ENCODE data around the gene ABCB11. TPM values are rescaled to one million over a fixed set of nuclear protein-coding genes. Genes with fewer than 3 reads are reported as not detected.

ABCB11 gene
- total and polyA plus RNA-seq, 2 of the 4 experiments (the other 2 are of a cell fraction) = not detected

DNA sequence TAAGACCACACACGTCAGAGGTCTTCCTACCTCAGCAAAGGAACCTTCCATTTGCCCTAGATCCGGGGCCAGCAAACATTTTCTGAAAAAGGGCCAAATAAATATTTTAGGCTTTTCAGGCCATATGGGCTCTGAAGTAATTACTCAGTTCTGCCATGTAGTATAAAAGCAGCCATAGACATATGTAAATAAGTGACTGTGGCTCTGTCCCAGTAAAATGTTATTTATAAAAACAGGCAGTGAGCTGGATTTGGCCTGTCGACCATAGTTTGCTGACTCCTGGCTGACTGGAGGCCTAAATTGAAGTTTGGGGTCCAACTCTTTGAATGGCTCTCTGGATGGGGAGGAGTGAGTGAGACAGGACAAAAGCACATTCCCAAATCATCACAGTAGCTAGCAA, 49.5 kb downstream of the ABCB11 start:
- intact Hi-C loops (cut with micrococcal nuclease) (no loop called here), dilution Hi-C loops (cut with HindIII; ENCODE audit: low sequenced_read_pairs, unreplicated experiment) (no loop called here), in situ Hi-C loops (cut with MboI; ENCODE audit: low sequenced_read_pairs) (no loop called here)
- no peak overlapping the region for H4K8ac ChIP-seq (ENCODE audit: low read depth in 2 of 2, low read length in 2 of 2)
- no peak overlapping the region for H3K4ac ChIP-seq (ENCODE audit: low read depth, low read length)
- TF ChIP-seq CEBPB (IDR thresholded peaks at IDR 0.05; ENCODE audit: low read depth, low read length) = no peak
- TF ChIP-seq MAZ (IDR thresholded peaks at IDR 0.05; ENCODE audit: borderline replicate concordance, low read depth, low read length) = no peak
- TF ChIP-seq, protein P1, sequence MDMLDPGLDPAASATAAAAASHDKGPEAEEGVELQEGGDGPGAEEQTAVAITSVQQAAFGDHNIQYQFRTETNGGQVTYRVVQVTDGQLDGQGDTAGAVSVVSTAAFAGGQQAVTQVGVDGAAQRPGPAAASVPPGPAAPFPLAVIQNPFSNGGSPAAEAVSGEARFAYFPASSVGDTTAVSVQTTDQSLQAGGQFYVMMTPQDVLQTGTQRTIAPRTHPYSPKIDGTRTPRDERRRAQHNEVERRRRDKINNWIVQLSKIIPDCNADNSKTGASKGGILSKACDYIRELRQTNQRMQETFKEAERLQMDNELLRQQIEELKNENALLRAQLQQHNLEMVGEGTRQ (IDR thresholded peaks at IDR 0.05; ENCODE audit: low read depth, low read length) = no peak
- TF ChIP-seq, protein P2, sequence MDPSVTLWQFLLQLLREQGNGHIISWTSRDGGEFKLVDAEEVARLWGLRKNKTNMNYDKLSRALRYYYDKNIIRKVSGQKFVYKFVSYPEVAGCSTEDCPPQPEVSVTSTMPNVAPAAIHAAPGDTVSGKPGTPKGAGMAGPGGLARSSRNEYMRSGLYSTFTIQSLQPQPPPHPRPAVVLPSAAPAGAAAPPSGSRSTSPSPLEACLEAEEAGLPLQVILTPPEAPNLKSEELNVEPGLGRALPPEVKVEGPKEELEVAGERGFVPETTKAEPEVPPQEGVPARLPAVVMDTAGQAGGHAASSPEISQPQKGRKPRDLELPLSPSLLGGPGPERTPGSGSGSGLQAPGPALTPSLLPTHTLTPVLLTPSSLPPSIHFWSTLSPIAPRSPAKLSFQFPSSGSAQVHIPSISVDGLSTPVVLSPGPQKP (IDR thresholded peaks at IDR 0.05; ENCODE audit: borderline replicate concordance, low read depth, low read length) = no peak
- TF ChIP-seq RFX5 (IDR thresholded peaks at IDR 0.05; ENCODE audit: low read depth, low read length) = no peak
- TF ChIP-seq SMC3 (IDR thresholded peaks at IDR 0.05; ENCODE audit: low read depth, low read length) = no peak
- TF ChIP-seq POLR2A (IDR thresholded peaks at IDR 0.05; ENCODE audit: low read depth, low read length) = no peak
- TF ChIP-seq FOS (IDR thresholded peaks at IDR 0.05; ENCODE audit: low read depth, low read length) = no peak
- TF ChIP-seq, protein P3, sequence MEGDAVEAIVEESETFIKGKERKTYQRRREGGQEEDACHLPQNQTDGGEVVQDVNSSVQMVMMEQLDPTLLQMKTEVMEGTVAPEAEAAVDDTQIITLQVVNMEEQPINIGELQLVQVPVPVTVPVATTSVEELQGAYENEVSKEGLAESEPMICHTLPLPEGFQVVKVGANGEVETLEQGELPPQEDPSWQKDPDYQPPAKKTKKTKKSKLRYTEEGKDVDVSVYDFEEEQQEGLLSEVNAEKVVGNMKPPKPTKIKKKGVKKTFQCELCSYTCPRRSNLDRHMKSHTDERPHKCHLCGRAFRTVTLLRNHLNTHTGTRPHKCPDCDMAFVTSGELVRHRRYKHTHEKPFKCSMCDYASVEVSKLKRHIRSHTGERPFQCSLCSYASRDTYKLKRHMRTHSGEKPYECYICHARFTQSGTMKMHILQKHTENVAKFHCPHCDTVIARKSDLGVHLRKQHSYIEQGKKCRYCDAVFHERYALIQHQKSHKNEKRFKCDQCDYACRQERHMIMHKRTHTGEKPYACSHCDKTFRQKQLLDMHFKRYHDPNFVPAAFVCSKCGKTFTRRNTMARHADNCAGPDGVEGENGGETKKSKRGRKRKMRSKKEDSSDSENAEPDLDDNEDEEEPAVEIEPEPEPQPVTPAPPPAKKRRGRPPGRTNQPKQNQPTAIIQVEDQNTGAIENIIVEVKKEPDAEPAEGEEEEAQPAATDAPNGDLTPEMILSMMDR (conservative IDR thresholded peaks at IDR 0.05; ENCODE audit: low read depth, low read length) = no peak
- TF ChIP-seq CHD1 (IDR thresholded peaks at IDR 0.05; ENCODE audit: low read depth, low read length) = no peak
- no peak for TF ChIP-seq BHLHE40 (IDR thresholded peaks at IDR 0.05; ENCODE audit: low read depth, low read length)
- no peak for TF ChIP-seq MXI1 (IDR thresholded peaks at IDR 0.05; ENCODE audit: borderline replicate concordance, low read depth, low read length)
- no peak for TF ChIP-seq RCOR1 (IDR thresholded peaks at IDR 0.05; ENCODE audit: insufficient replicate concordance, low read length)
- TF ChIP-seq MAFK (IDR thresholded peaks at IDR 0.05; ENCODE audit: low read depth, low read length) = no peak
- TF ChIP-seq RAD21 (IDR thresholded peaks at IDR 0.05; ENCODE audit: low read length) = no peak
- H2AK5ac ChIP-seq (ENCODE audit: low read depth, low read length) = no peak overlapping the region
- H2BK15ac ChIP-seq (ENCODE audit: low read depth, low read length) = no peak overlapping the region
- DNase-seq (no peak), ATAC-seq (ENCODE audit: low read depth) (no peak)
- no peak overlapping the region for H3K9ac ChIP-seq (ENCODE audit: low read depth, low read length)
- ChIA-PET CTCF (no interaction called here), POLR2A (ENCODE audit: unreplicated experiment) (no interaction called here)
- no peak overlapping the region for H3K27ac ChIP-seq (ENCODE audit: insufficient read depth, low read length)
- H2BK120ac ChIP-seq (ENCODE audit: low read depth, low read length) = no peak overlapping the region
- H3K36me3 ChIP-seq (ENCODE audit: control insufficient read depth, insufficient read depth, low read length) = no peaks in the 10 kb centered on the region
- H3K14ac ChIP-seq (replicated peaks; ENCODE audit: low read depth, low read length) = no peak overlapping the region
- no peak overlapping the region for H3K23ac ChIP-seq (ENCODE audit: low read depth, low read length)
- no peaks in the 10 kb centered on the region for H3K9me1 ChIP-seq (ENCODE audit: insufficient read depth, low read length)
- no CpG with 5 or more reads among the region's 3 CpGs for WGBS, 2 experiments (ENCODE audit: extremely low coverage in 2 of 2, insufficient read length in 1 of 2)
- no peak overlapping the region for H3K18ac ChIP-seq (ENCODE audit: low read depth, low read length)
- no TSS peak for BruUV-seq (replicated peaks)
- H4K91ac ChIP-seq (ENCODE audit: insufficient read depth, low read depth, low read length) = no peak overlapping the region
- H2AK9ac ChIP-seq (replicated peaks; ENCODE audit: low read depth, low read length, poor library complexity) = no peak overlapping the region
- H3K4me2 ChIP-seq (ENCODE audit: low read depth, low read length) = no peak overlapping the region
- H2BK5ac ChIP-seq (ENCODE audit: low read depth, low read length, poor library complexity, severe bottlenecking) = no peak overlapping the region
- no peak overlapping the region for H4K5ac ChIP-seq (ENCODE audit: low read depth, low read length)
- no peaks in the 10 kb centered on the region for H3K27me3 ChIP-seq (ENCODE audit: control insufficient read depth, insufficient read depth, low read length)
- H4K20me1 ChIP-seq (ENCODE audit: insufficient read depth, low read length) = no peaks in the 10 kb centered on the region
- H3K56ac ChIP-seq (ENCODE audit: extremely low read depth, insufficient read depth, low read length) = no peak overlapping the region
- no peaks in the 10 kb centered on the region for H3K4me1 ChIP-seq (ENCODE audit: control insufficient read depth, insufficient read depth, low read length)
- H2BK20ac ChIP-seq (ENCODE audit: low read depth, low read length) = no peak overlapping the region
- H2AFZ ChIP-seq (replicated peaks; ENCODE audit: low read length, poor library complexity) = no peak overlapping the region
- no peaks in the 10 kb centered on the region for H3K9me3 ChIP-seq (ENCODE audit: control insufficient read depth, insufficient read depth, low read length)
- H3K79me1 ChIP-seq (ENCODE audit: low read depth in 1 of 2, low read length in 2 of 2) = no peaks in the 10 kb centered on the region
- H3K4me3 ChIP-seq (ENCODE audit: insufficient read depth, low read depth, low read length) = no peak overlapping the region

Data from IMR-90 (cell line).